ENCODE data around the gene CRHR1. TPM values are rescaled to one million over a fixed set of nuclear protein-coding genes. Genes with fewer than 3 reads are reported as not detected.

CRHR1 gene
- total and polyA plus RNA-seq, 4 donors, result not detected

DNA sequence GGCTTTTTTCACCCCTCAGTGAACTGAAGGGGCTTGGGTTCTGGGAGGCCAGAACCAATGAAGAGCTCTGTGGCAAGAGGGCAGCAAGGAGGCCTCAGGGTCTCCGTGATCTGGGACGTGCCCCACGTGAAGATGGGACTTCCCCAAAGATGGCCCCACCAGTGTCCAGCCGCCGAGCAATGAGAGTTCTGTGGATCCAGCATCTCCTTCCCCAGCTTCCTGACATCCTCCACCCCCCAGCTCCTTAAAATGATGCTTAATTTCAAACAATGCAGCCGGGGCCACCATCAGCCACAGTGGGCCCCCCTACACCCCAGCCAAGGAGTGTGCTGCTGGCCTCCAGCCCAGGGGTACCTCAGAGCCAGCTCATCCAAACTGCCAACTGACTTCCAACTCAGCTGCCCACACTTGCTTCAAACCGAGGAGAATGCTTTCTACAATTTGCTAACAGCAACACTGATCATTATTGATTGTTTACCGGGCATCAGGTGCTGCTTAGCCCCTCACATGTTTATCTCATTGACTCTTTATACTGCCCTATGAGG lies 54.7 kb downstream of the CRHR1 start:
- DNase-seq (no peak), ATAC-seq (ENCODE audit: low FRiP score) (no peak)
- H3K9me3 ChIP-seq (ENCODE audit: control insufficient read depth, low read length), result no peaks in the 10 kb centered on the region
- H3K4me3 ChIP-seq (ENCODE audit: low read length in 2 of 2), result no peak overlapping the region
- WGBS, 2 donors, result 68 to 79% methylated on average over 8 of the region's 8 CpGs
- no peaks in the 10 kb centered on the region for H3K4me1 ChIP-seq (ENCODE audit: control insufficient read depth in 1 of 2, insufficient read depth in 2 of 2, low read length in 2 of 2)
- no peak overlapping the region for H3K27ac ChIP-seq (ENCODE audit: low read depth in 1 of 2, low read length in 2 of 2)
- intact Hi-C loops (cut with DNase I), result no loop called here
- no peaks in the 10 kb centered on the region for H3K27me3 ChIP-seq (ENCODE audit: control insufficient read depth in 1 of 2, insufficient read depth in 2 of 2, low read length in 1 of 2)
- no peaks in the 10 kb centered on the region for H3K36me3 ChIP-seq (ENCODE audit: control insufficient read depth in 1 of 2, insufficient read depth in 2 of 2, low read length in 1 of 2)

GRCh38 chr17:45839442-45839841 lies 55.3 kb downstream of the CRHR1 start:
- 92 to 93% methylated on average over 4 of the region's 4 CpGs for WGBS, 2 donors
- no peak overlapping the region for H3K4me3 ChIP-seq (ENCODE audit: low read length in 2 of 2)
- ATAC-seq (ENCODE audit: low FRiP score) (no peak), DNase-seq (no peak)
- H3K4me1 ChIP-seq (ENCODE audit: control insufficient read depth in 1 of 2, insufficient read depth in 2 of 2, low read length in 2 of 2), result no peaks in the 10 kb centered on the region
- no peaks in the 10 kb centered on the region for H3K36me3 ChIP-seq (ENCODE audit: control insufficient read depth in 1 of 2, insufficient read depth in 2 of 2, low read length in 1 of 2)
- no peak overlapping the region for H3K27ac ChIP-seq (ENCODE audit: low read depth in 1 of 2, low read length in 2 of 2)
- H3K9me3 ChIP-seq (ENCODE audit: control insufficient read depth, low read length), result no peaks in the 10 kb centered on the region
- intact Hi-C loops (cut with DNase I), result no loop called here
- H3K27me3 ChIP-seq (ENCODE audit: control insufficient read depth in 1 of 2, insufficient read depth in 2 of 2, low read length in 1 of 2), result no peaks in the 10 kb centered on the region

- ATAC-seq (ENCODE audit: low FRiP score) (no peak), DNase-seq (no peak)
- 71 to 75% methylated on average over 9 of the region's 9 CpGs for WGBS, 2 donors
- Histone ChIP-seq H3K27ac (ENCODE audit: low read depth in 1 of 2, low read length in 2 of 2) (no peak overlapping the region), H3K36me3 (ENCODE audit: control insufficient read depth in 1 of 2, insufficient read depth in 2 of 2, low read length in 1 of 2) (no peaks in the 10 kb centered on the region), H3K4me1 (ENCODE audit: control insufficient read depth in 1 of 2, insufficient read depth in 2 of 2, low read length in 2 of 2) (no peaks in the 10 kb centered on the region), H3K4me3 (ENCODE audit: low read length in 2 of 2) (no peak overlapping the region), H3K9me3 (ENCODE audit: control insufficient read depth, low read length) (no peaks in the 10 kb centered on the region), H3K27me3 (ENCODE audit: control insufficient read depth in 1 of 2, insufficient read depth in 2 of 2, low read length in 1 of 2) (no peaks in the 10 kb centered on the region)
- intact Hi-C loops (cut with DNase I), result no loop called here
These were observed 57.1 kb downstream of the CRHR1 start for GRCh38 chr17:45841186-45841585.

GRCh38 chr17:45841883-45842525 lies 57.9 kb downstream of the CRHR1 start:
- Histone ChIP-seq H3K4me3 (ENCODE audit: low read length in 2 of 2) (no peak overlapping the region), H3K27me3 (ENCODE audit: control insufficient read depth in 1 of 2, insufficient read depth in 2 of 2, low read length in 1 of 2) (no peaks in the 10 kb centered on the region), H3K36me3 (ENCODE audit: control insufficient read depth in 1 of 2, insufficient read depth in 2 of 2, low read length in 1 of 2) (no peaks in the 10 kb centered on the region), H3K27ac (ENCODE audit: low read depth in 1 of 2, low read length in 2 of 2) (no peak overlapping the region), H3K9me3 (ENCODE audit: control insufficient read depth, low read length) (no peaks in the 10 kb centered on the region), H3K4me1 (ENCODE audit: control insufficient read depth in 1 of 2, insufficient read depth in 2 of 2, low read length in 2 of 2) (no peaks in the 10 kb centered on the region)
- 45 to 53% methylated on average over 7 of the region's 7 CpGs for WGBS, 2 donors
- no peak for ATAC-seq (ENCODE audit: low FRiP score)
- DNase-seq, result no peak
- intact Hi-C loops (cut with DNase I), result no loop called here

GRCh38 chr17:45843722-45844121 lies 59.6 kb downstream of the CRHR1 start:
- WGBS, 2 donors, result 89% methylated on average over 4 of the region's 4 CpGs
- H3K27me3 ChIP-seq (ENCODE audit: control insufficient read depth in 1 of 2, insufficient read depth in 2 of 2, low read length in 1 of 2), result no peaks in the 10 kb centered on the region
- H3K4me1 ChIP-seq (ENCODE audit: control insufficient read depth in 1 of 2, insufficient read depth in 2 of 2, low read length in 2 of 2), result no peaks in the 10 kb centered on the region
- intact Hi-C loops (cut with DNase I), result no loop called here
- DNase-seq (no peak), ATAC-seq (ENCODE audit: low FRiP score) (no peak)
- H3K9me3 ChIP-seq (ENCODE audit: control insufficient read depth, low read length), result no peaks in the 10 kb centered on the region
- H3K27ac ChIP-seq (ENCODE audit: low read depth in 1 of 2, low read length in 2 of 2), result no peak overlapping the region
- no peaks in the 10 kb centered on the region for H3K36me3 ChIP-seq (ENCODE audit: control insufficient read depth in 1 of 2, insufficient read depth in 2 of 2, low read length in 1 of 2)
- H3K4me3 ChIP-seq (ENCODE audit: low read length in 2 of 2), result no peak overlapping the region

DNA sequence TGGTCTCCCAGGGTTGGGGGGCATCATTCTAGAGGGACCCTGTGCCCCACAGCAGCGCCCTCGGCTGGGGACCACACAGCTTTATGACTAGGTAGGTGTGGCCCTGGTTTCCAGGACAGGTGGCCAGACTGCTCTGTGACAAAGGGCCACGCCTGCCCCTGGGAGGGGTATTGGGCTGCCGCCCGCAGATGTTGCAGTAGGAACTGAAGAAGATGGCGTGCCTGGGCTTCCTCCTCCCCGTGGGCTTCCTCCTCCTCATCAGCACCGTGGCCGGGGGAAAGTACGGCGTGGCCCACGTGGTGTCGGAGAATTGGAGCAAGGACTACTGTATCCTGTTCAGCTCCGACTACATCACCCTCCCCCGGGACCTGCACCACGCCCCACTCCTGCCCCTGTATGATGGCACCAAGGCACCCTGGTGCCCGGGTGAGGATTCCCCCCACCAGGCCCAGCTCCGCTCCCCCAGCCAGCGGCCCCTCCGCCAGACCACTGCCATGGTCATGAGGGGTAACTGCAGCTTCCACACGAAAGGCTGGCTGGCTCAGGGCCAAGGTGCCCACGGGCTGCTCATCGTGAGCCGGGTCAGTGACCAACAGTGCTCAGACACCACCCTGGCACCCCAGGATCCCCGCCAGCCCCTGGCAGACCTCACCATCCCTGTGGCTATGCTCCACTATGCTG lies 60.7 kb downstream of the CRHR1 start, which contains the start of gene SPPL2C:
SPPL2C (plus strand) TSS at position 187 of the 681 bp plus-strand sequence; CDS start at position 213, 26 bp downstream.
- Histone ChIP-seq H3K36me3 (ENCODE audit: control insufficient read depth in 1 of 2, insufficient read depth in 2 of 2, low read length in 1 of 2) (no peaks in the 10 kb centered on the region), H3K27ac (ENCODE audit: low read depth in 1 of 2, low read length in 2 of 2) (no peak within 1 kb of the TSS), H3K27me3 (ENCODE audit: control insufficient read depth in 1 of 2, insufficient read depth in 2 of 2, low read length in 1 of 2) (no peaks in the 10 kb centered on the region), H3K4me3 (ENCODE audit: low read length in 2 of 2) (no peak within 1 kb of the TSS), H3K9me3 (ENCODE audit: control insufficient read depth, low read length) (no peaks in the 10 kb centered on the region), H3K4me1 (ENCODE audit: control insufficient read depth in 1 of 2, insufficient read depth in 2 of 2, low read length in 2 of 2) (no peaks in the 10 kb centered on the region)
- 83 to 85% methylated on average over 23 to 25 of the region's 25 CpGs for WGBS, 2 donors
- DNase-seq, result no peak
- ATAC-seq (ENCODE audit: low FRiP score), result no peak
- intact Hi-C loops (cut with DNase I), result no loop called here

DNA sequence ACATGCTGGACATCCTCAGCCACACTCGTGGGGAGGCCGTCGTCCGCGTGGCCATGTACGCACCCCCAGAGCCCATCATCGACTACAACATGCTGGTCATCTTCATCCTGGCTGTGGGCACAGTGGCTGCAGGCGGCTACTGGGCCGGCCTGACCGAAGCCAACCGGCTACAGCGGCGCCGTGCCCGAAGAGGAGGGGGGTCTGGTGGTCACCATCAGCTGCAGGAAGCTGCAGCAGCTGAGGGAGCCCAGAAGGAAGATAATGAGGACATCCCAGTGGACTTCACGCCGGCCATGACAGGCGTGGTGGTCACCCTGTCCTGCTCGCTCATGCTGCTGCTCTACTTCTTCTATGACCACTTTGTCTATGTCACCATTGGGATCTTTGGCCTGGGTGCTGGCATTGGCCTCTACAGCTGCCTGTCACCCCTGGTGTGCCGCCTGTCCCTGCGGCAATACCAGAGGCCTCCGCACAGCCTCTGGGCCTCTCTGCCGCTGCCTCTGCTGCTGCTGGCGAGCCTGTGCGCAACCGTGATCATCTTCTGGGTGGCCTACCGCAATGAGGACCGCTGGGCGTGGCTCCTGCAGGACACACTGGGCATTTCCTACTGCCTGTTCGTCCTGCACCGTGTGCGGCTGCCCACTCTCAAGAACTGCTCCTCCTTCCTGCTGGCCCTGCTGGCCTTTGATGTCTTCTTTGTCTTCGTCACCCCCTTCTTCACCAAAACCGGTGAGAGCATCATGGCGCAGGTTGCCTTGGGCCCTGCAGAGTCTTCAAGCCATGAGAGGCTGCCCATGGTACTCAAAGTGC lies 61.5 kb downstream of the CRHR1 start:
- no peaks in the 10 kb centered on the region for H3K36me3 ChIP-seq (ENCODE audit: control insufficient read depth in 1 of 2, insufficient read depth in 2 of 2, low read length in 1 of 2)
- H3K27ac ChIP-seq (ENCODE audit: low read depth in 1 of 2, low read length in 2 of 2), result no peak overlapping the region
- ATAC-seq (ENCODE audit: low FRiP score) (no peak), DNase-seq (no peak)
- no peaks in the 10 kb centered on the region for H3K4me1 ChIP-seq (ENCODE audit: control insufficient read depth in 1 of 2, insufficient read depth in 2 of 2, low read length in 2 of 2)
- 89 to 90% methylated on average over 32 to 35 of the region's 35 CpGs for WGBS, 2 donors
- no peaks in the 10 kb centered on the region for H3K27me3 ChIP-seq (ENCODE audit: control insufficient read depth in 1 of 2, insufficient read depth in 2 of 2, low read length in 1 of 2)
- H3K4me3 ChIP-seq (ENCODE audit: low read length in 2 of 2), result no peak overlapping the region
- intact Hi-C loops (cut with DNase I), result no loop called here
- H3K9me3 ChIP-seq (ENCODE audit: control insufficient read depth, low read length), result no peaks in the 10 kb centered on the region

DNA sequence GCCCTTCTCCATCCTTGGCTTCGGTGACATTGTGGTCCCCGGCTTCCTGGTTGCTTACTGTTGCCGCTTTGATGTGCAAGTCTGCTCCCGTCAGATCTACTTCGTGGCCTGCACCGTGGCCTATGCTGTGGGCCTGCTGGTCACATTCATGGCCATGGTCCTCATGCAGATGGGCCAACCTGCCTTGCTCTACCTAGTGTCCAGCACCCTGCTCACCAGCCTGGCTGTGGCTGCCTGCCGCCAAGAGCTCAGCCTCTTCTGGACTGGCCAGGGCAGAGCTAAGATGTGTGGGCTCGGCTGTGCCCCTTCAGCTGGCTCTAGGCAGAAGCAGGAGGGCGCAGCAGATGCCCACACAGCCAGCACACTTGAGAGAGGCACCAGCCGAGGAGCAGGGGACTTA lies 62.1 kb downstream of the CRHR1 start:
- Histone ChIP-seq H3K36me3 (ENCODE audit: control insufficient read depth in 1 of 2, insufficient read depth in 2 of 2, low read length in 1 of 2) (no peaks in the 10 kb centered on the region), H3K4me3 (ENCODE audit: low read length in 2 of 2) (no peak overlapping the region), H3K27me3 (ENCODE audit: control insufficient read depth in 1 of 2, insufficient read depth in 2 of 2, low read length in 1 of 2) (no peaks in the 10 kb centered on the region), H3K9me3 (ENCODE audit: control insufficient read depth, low read length) (no peaks in the 10 kb centered on the region), H3K27ac (ENCODE audit: low read depth in 1 of 2, low read length in 2 of 2) (no peak overlapping the region), H3K4me1 (ENCODE audit: control insufficient read depth in 1 of 2, insufficient read depth in 2 of 2, low read length in 2 of 2) (no peaks in the 10 kb centered on the region)
- WGBS, 2 donors, result 86 to 89% methylated on average over 10 of the region's 10 CpGs
- intact Hi-C loops (cut with DNase I), result no loop called here
- no peak for ATAC-seq (ENCODE audit: low FRiP score)
- peak in 1 of 2 donors; percentile 17 for DNase-seq

Data from aorta (tissue), 5 donors.